AG09319 (cell line): Measurements from ENCODE around the gene ALKBH3.

Source experiments
- DNase-seq: peaks from one replicate; pipeline ENCODE4 v3.0.0-alpha.2; 2010; ENCODE audit warnings: low read depth; ENCODE audit errors: extremely low read depth
- CTCF ChIP-seq: IDR thresholded peaks from 2 replicates; pipeline ENCODE4 v1.5.1; 2011; ENCODE audit warnings: low read depth, mild to moderate bottlenecking, inconsistent platforms, low read length, moderate library complexity

The ALKBH3 gene

GRCh38 chr11:43892851-43893250 is 12.2 kb downstream of the ALKBH3 start:
- no peak for TF ChIP-seq CTCF
- DNase-seq: no peak

GRCh38 chr11:43894546-43894945 is 13.9 kb downstream of the ALKBH3 start:
- no peak for DNase-seq
- TF ChIP-seq CTCF: no peak

GRCh38 chr11:43895601-43896000 is 15.0 kb downstream of the ALKBH3 start:
- no peak for DNase-seq
- TF ChIP-seq CTCF: no peak

GRCh38 chr11:43898574-43898973 is 17.9 kb downstream of the ALKBH3 start:
- no peak for DNase-seq
- no peak for TF ChIP-seq CTCF

- TF ChIP-seq CTCF: no peak
- no peak for DNase-seq
These were observed 18.5 kb downstream of the ALKBH3 start for GRCh38 chr11:43899094-43899493.

GRCh38 chr11:43901551-43901950 is 20.9 kb downstream of the ALKBH3 start:
- no peak for DNase-seq
- no peak for TF ChIP-seq CTCF

- no peak for DNase-seq
- no peak for TF ChIP-seq CTCF
These were observed 22.4 kb downstream of the ALKBH3 start for GRCh38 chr11:43903078-43903477.
